ENCODE data around the gene CATSPER4. TPM values are rescaled to one million over a fixed set of nuclear protein-coding genes. Genes with fewer than 3 reads are reported as not detected.

Gene CATSPER4
- total RNA-seq, 4 donors from 2014 or later: not detected

DNA sequence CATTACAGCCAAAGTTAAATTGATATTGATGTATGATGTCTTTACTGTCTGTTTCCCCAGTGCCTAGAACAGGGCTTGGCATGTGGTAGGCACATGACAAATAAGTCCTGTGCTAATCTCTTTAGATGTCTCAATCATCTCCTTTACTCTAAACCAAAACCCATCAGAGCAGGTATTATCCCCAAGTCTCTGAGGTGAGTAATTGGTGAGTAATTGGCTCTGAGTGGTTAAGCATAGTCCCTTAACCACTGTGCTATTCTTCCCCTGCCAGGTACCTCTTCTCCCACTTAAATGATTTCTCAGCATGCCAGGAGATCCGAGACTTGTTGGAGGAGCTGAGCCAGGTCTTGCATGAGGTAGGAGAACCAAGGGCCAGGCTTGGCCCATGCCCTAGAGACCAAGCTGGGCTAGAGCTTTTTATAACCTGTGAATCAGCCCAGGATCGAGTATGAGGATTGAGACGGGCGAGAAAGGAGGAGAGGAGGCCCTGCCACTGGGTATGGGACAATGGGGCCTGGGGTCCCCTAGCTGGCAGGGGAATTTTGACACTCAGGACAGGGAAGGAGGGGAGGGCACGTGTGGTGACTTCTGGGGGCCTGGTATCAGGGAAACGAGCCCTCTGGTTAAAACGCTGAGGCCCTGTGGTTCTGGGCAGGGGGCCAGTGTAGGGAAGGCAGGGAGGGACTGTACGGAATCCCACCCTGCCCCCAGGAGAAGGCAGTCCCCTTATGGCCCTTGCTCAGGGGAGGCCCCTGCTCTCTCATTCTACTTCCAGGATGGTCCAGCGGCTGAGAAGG lies 8.6 kb upstream of the CATSPER4 start:
- H3K27ac ChIP-seq: no peak overlapping the region
- peaks cover 26% of the 10 kb centered on the region for H3K36me3 ChIP-seq
- no peak overlapping the region for H3K4me3 ChIP-seq
- 70% methylated on average over 8 of the region's 9 CpGs for WGBS
- H3K4me1 ChIP-seq: peaks cover 8% of the 10 kb centered on the region
- no peak for DNase-seq (ENCODE audit: low spot score in 2 of 2)
- TF ChIP-seq EP300 (IDR thresholded peaks at IDR 0.05) (no peak), POLR2AphosphoS5 (IDR thresholded peaks at IDR 0.05) (no peak), POLR2A (IDR thresholded peaks at IDR 0.05) (no peak)
- TF ChIP-seq, protein P1, sequence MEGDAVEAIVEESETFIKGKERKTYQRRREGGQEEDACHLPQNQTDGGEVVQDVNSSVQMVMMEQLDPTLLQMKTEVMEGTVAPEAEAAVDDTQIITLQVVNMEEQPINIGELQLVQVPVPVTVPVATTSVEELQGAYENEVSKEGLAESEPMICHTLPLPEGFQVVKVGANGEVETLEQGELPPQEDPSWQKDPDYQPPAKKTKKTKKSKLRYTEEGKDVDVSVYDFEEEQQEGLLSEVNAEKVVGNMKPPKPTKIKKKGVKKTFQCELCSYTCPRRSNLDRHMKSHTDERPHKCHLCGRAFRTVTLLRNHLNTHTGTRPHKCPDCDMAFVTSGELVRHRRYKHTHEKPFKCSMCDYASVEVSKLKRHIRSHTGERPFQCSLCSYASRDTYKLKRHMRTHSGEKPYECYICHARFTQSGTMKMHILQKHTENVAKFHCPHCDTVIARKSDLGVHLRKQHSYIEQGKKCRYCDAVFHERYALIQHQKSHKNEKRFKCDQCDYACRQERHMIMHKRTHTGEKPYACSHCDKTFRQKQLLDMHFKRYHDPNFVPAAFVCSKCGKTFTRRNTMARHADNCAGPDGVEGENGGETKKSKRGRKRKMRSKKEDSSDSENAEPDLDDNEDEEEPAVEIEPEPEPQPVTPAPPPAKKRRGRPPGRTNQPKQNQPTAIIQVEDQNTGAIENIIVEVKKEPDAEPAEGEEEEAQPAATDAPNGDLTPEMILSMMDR (IDR thresholded peaks at IDR 0.05): no peak
- no peaks in the 10 kb centered on the region for H3K9me3 ChIP-seq
- H3K27me3 ChIP-seq: no peaks in the 10 kb centered on the region

DNA sequence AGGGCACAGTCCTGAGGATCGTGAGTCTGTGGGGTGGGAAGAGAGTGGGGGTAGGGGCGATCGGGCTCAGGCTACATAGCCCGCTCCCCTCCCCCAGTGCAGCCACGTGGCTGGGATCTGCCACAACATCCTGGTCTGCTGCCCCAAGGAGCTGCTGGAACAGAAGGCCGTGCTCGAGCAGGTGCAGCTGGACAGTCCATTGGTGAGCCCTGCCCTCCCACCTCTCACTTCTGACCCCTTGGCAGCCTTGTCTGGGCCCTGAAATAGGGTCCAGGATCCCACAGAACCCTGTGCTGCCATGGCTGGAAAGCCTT lies 8.1 kb upstream of the CATSPER4 start:
- H3K4me3 ChIP-seq: no peak overlapping the region
- peaks cover 26% of the 10 kb centered on the region for H3K36me3 ChIP-seq
- H3K4me1 ChIP-seq: peaks cover 8% of the 10 kb centered on the region
- WGBS: 97% methylated on average over 5 of the region's 7 CpGs
- no peak for DNase-seq (ENCODE audit: low spot score in 2 of 2)
- no peak overlapping the region for H3K27ac ChIP-seq
- no peaks in the 10 kb centered on the region for H3K27me3 ChIP-seq
- H3K9me3 ChIP-seq: no peaks in the 10 kb centered on the region
- no peak for TF ChIP-seq EP300 (IDR thresholded peaks at IDR 0.05)
- no peak for TF ChIP-seq POLR2A (IDR thresholded peaks at IDR 0.05)
- no peak for TF ChIP-seq POLR2AphosphoS5 (IDR thresholded peaks at IDR 0.05)
- TF ChIP-seq, protein P1 (IDR thresholded peaks at IDR 0.05): no peak

DNA sequence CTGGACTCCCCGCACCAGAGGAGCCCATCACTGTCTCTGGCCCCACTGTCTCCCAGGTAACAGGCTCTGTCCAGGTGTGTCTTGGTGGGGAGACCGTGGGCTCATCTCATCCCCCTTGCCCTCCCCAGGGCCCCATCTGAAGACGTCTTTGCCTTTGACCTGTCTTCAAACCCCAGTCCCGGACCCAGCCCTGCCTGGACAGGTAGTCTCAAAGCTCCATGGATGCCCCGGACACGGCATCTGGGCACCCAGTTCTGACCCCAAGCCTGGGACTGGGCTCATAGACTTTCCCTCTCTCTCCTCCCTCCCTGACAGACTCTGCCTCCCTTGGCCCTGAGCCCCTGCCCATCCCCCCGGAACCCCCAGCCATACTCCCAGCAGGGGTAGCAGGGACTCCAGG lies 6.3 kb upstream of the CATSPER4 start:
- TF ChIP-seq, protein P1 (IDR thresholded peaks at IDR 0.05): no peak
- TF ChIP-seq POLR2AphosphoS5 (IDR thresholded peaks at IDR 0.05): no peak
- Histone ChIP-seq H3K4me1 (no peaks in the 10 kb centered on the region), H3K36me3 (peaks cover 36% of the 10 kb centered on the region), H3K27ac (no peak overlapping the region), H3K9me3 (no peaks in the 10 kb centered on the region), H3K27me3 (no peaks in the 10 kb centered on the region), H3K4me3 (no peak overlapping the region)
- no peak for DNase-seq (ENCODE audit: low spot score in 2 of 2)
- WGBS: 93% methylated on average over 7 of the region's 7 CpGs

DNA sequence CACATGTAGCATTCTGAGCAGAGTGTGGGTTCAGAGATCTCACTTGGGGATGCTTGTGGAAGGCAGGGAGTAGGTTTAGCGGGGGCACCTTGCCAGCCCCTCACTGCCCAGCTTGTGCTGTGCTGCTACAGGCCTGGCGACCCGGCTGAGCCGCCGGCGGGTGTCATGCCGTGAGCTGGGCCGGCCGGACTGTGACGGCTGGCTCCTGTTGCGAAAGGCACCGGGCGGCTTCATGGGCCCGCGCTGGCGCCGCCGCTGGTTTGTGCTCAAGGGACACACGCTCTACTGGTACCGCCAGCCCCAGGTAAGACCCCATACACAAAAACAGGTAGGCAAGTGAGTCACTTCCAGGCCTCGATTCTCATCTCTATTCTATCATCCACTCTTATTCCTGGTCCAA lies 5.5 kb upstream of the CATSPER4 start:
- Histone ChIP-seq H3K27me3 (no peaks in the 10 kb centered on the region), H3K27ac (no peak overlapping the region), H3K36me3 (peaks cover 39% of the 10 kb centered on the region), H3K9me3 (no peaks in the 10 kb centered on the region), H3K4me3 (no peak overlapping the region), H3K4me1 (no peaks in the 10 kb centered on the region)
- 97% methylated on average over 21 of the region's 21 CpGs for WGBS
- TF ChIP-seq EP300 (IDR thresholded peaks at IDR 0.05) (no peak), POLR2AphosphoS5 (IDR thresholded peaks at IDR 0.05) (no peak), POLR2A (IDR thresholded peaks at IDR 0.05) (no peak)
- TF ChIP-seq, protein P1 (IDR thresholded peaks at IDR 0.05): no peak
- DNase-seq (ENCODE audit: low spot score in 2 of 2): no peak

DNA sequence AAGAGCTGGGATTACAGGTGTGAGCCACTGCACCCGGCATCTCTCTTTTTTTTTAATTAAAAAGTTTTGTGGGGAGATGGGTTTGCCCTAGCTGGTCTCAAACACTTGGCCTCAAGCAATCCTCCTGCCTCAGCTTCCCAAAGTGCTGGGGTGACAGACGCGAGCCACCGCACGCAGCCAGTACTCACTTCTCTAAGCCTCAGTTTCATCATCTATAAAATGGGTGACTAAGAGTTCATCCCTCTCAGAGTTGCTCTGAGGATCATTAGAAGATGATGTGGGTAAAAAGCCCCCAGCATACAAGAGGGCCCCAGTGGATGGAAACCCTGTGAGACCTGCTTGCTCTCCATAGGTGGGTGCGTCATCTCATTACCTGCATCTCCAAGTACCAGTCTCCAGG lies 2.5 kb upstream of the CATSPER4 start:
- TF ChIP-seq POLR2AphosphoS5 (IDR thresholded peaks at IDR 0.05): no peak
- TF ChIP-seq, protein P1 (IDR thresholded peaks at IDR 0.05): no peak
- no peaks in the 10 kb centered on the region for H3K4me1 ChIP-seq
- peaks cover 33% of the 10 kb centered on the region for H3K36me3 ChIP-seq
- no peak for DNase-seq (ENCODE audit: low spot score in 2 of 2)
- no peak overlapping the region for H3K4me3 ChIP-seq
- no peak overlapping the region for H3K27ac ChIP-seq
- WGBS: 97% methylated on average over 6 of the region's 6 CpGs
- no peaks in the 10 kb centered on the region for H3K27me3 ChIP-seq
- no peaks in the 10 kb centered on the region for H3K9me3 ChIP-seq
